ENCODE measurements around the gene DCAF10.
"Not testable (repeated sequence)": the region's sequence is repeated elsewhere in the genome, so short reads cannot be mapped to it uniquely, and the experiment has no call there.

DCAF10 gene

GRCh38 chr9:37790096-37790495, 10.5 kb upstream of the DCAF10 start:
- DNase-seq (ENCODE audit: low read depth) = no peak

GRCh38 chr9:37792122-37792521, 8.5 kb upstream of the DCAF10 start:
- DNase-seq (ENCODE audit: low read depth) = no peak

- no peak for DNase-seq (ENCODE audit: low read depth)
These were observed 4.4 kb upstream of the DCAF10 start for GRCh38 chr9:37796232-37796631.

- no peak for DNase-seq (ENCODE audit: low read depth)
These were observed 1.9 kb upstream of the DCAF10 start for GRCh38 chr9:37798677-37799076.

- peak; percentile 23 for DNase-seq (ENCODE audit: low read depth)
These were observed 772 bp downstream of the DCAF10 start for GRCh38 chr9:37801287-37801850.

GRCh38 chr9:37801959-37802711, 1.5 kb downstream of the DCAF10 start:
- DNase-seq (ENCODE audit: low read depth) = no peak

DNA sequence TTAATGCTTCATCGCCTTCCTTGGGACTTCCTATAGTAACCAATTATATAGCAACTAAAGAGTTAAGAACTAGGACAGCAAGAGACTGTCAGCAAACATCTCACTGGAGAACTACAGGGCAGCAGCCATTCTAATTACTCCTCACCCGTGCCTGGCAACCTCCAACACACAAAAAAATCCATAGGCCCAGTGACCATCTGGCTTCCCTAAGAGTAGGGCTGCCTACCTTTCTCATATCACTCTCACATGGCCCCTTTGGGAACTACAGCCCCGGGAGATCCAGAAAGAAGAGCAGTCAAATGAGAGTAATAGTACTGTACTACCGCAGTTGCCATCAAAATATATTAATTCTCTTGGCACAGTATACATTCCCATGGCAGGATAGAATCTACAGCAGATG, 5.7 kb downstream of the DCAF10 start:
- no peak for DNase-seq (ENCODE audit: low read depth)

DNA sequence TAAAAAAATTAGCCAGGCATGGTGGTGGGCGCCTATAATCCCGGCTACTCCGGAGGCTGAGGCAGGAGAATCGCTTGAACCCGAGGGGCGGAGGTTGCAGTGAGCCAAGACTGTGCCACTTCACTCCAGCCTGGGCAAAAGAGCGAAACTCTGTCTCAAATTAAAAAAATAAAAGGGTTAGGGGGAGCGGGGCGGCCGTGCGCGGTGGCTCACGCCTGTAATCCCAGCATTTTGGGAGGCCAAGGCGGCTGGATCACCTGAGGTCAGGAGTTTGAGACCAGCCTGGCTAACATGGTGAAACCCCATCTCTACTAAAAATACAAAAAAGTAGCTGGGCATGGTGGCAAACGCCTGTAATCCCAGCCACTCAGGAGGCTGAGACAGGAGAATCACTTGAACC, 9.1 kb downstream of the DCAF10 start:
- not testable (repeated sequence) for DNase-seq (ENCODE audit: low read depth)

- DNase-seq (ENCODE audit: low read depth) = no peak
These were observed 11.4 kb downstream of the DCAF10 start for GRCh38 chr9:37811906-37812476.

DNA sequence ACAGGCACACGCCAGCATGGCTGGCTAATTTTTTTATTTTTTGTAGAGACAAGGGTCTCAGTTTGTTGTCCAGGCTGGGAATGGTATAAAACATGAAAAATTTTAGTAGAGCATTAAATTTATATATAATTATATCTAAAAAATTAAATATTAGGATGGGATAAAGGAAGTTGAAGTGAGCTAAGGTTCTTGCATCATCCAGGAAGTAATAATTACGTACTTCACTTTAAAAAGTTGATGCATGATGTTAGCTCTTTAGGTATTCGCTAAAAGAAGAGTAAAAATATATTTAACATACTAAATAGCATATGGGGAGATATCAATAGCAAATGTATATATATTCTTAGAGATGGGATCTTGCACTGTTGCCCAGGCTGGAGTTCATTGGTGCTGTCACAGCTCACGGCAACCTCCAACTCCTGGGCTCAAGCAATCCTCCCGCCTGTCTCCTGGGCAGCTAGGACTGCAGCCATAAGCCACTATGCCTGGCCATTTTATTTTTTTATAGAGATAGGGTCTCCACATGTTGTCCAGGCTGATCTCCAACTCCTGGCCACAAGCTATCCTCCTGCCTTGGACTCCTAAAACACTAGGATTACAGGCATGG, 12.3 kb downstream of the DCAF10 start:
- no peak for DNase-seq (ENCODE audit: low read depth)

- no peak for DNase-seq (ENCODE audit: low read depth)
These were observed 18.3 kb downstream of the DCAF10 start for GRCh38 chr9:37818849-37819248.

DNA sequence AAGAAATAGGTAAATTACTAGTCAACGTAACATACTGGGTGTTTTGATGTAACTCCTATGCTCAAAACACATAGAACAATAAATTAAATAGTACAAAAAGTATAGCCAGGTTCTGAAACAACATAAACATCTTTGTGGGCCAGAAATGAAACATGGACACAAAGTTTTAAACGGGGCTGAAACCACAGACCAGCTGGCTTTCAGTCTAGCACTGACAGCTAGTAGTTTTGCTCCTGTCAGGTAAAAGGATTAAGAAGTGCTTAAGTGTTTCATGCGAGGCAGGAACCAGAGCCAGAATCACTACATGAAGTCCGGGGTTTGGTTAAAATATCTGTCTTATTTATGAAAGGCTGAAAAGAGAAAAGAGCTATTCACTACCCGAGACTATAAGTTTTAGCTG, 19.5 kb downstream of the DCAF10 start:
- DNase-seq (ENCODE audit: low read depth) = no peak

- DNase-seq (ENCODE audit: low read depth) = not testable (repeated sequence)
These were observed 24.6 kb downstream of the DCAF10 start for GRCh38 chr9:37825174-37825573.

DNA sequence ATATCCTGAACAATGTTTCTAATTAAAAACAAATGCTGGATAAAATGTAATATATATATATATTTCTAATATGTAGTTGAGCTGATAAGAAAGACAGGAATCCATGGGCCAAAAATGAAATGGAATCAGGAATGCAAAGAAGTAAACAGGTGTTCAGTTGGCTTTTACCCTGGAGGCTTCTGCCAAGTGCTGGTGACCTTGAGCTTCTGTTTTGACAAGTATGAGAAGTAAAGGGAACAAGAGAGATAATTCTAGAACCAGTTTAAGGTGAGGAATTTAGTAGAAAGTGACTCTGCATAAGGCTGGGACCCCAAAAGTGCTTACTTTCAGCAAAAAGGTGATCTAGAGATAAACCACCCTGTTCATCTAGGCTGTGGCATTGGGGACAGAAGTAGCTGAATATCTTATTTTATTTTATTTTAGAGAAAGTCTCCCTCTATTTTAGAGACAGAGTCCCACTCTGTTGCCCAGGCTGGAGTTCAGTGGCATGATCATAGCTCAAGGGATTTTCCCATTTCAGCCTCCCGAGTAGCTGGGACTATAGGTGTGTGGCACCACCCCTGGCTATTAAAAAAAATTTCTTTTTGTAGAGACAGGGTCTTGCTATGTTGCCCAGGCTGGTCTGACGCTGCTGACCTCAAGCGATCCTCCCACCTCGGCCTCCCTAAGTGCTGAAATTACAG, 27.0 kb downstream of the DCAF10 start:
- no peak for DNase-seq (ENCODE audit: low read depth)

DNA sequence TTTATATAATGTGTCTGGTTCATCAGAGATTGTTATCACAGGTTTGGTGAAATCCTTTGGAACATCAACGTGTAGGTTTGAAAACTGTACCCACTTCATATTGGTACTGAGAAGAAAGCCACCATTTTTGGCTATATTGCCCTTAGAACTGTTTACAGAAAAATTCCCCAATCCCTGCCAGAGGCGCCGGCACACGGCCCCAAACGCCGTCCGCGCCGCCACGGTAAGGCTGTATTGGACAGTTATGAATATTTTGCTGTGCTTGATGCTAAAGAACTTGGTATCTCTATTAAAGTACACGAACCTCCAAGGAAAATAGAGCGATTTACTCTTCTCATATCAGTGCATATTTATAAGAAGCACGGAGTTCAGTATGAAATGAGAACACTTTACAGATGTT, 35.2 kb downstream of the DCAF10 start:
- DNase-seq (ENCODE audit: low read depth) = no peak

DNA sequence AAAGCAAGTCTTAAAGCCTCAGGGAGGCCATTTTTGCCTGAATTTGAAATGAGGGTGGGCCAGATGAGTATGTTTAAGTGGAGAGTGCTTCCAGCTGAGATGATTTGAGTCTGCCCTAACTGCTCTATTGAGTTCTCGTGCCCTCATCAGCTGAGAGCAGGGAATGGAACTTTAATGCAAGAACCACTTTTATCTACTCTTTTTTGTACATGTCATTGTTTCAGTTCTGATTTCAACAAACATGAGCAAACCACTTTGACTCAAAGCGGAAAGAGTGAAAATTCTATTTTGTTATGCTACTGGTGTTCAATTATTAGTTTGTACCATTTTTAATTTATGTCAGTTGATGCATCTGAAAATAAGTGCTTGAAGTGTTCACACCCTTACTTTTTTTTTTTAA, 35.8 kb downstream of the DCAF10 start:
- no peak for DNase-seq (ENCODE audit: low read depth)

DNA sequence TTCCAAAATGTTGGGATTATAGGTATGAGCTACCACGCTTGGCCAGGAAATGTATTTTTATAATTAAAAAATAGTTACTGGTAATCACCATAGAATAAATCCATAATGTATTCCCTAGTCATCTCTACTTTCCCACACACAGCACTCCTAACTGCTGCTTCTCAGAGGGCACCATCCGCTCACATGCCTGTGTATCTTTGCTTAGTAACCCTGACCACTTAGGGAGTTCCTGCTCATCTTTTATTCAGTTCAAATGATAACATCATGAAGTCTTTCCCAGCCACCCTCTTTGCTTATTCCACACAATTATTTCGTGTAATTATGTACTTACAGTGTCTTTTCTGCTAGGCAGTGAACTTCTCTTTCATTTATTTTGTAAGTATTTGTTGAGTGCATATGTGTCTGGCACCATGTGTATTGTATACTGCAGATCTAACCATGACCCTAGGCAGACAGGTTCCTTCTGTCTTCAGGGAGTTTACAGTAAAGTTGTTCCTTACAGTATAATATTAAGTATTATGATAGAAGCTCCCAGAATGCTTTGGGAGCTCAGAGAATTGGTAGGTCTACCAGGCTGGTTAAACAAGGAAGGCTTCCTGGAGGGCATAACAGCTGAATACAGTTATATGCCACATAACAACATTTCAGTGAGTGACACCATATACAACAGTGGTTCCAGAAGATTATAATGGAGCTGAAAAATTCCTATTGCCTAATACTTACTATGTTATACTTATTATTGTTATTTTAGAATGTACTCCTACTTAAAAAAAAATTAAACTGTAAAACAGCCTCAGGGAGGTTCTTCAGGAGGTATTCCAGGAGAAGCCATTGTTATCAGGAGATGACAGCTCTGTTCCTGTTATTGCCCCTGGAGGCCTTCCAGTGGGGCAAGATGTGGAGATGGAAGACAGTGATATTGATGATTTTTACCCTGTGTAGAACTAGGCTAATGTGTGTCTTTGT, 39.2 kb downstream of the DCAF10 start:
- no peak for DNase-seq (ENCODE audit: low read depth)

- no peak for DNase-seq (ENCODE audit: low read depth)
These were observed 40.1 kb downstream of the DCAF10 start for GRCh38 chr9:37840560-37841194.

DNA sequence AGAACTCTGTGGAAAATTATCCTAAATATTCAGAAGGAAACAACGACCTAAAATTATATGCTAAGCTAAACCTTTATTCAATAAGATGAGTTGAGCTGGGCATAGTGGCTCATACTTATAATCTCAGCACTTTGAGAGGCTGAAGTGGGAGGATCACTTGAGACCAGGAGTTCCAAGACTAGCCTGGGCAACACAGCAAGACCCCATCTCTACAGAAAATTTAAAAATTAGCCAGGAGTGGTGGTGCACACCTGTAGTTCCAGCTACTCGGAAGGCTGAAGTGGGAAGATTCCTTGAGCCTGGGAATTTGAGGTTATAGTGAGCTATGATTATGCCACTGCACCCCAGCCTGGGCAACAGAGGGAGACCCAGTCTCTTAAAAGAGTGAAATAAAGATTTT, 51.6 kb downstream of the DCAF10 start:
- no peak for DNase-seq (ENCODE audit: low read depth)

DNA sequence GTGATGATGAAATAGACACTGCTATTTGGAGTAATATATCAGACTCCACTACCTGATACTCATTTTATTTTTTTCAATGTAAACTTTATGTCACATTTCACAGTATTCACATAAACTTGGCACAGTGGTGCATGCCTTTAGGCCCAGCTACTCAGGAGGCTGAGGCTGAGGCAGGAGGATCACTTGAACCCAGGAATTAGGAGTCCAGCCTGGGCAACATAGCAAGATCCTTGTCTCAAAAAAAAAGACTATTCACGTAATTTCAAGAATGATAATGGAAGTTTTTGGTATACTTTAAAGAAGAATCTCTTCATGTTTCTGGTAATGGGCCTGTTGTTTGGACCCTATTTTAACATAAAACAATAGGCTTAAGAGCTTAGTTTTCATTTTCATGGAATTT, 56.0 kb downstream of the DCAF10 start:
- DNase-seq (ENCODE audit: low read depth) = no peak

- DNase-seq (ENCODE audit: low read depth) = no peak
These were observed 58.4 kb downstream of the DCAF10 start for GRCh38 chr9:37859043-37859442.
